Hepatocyte (in vitro differentiated cells): Measurements from ENCODE around the gene FAF2.

ENCODE experiments used
- EZH2 ChIP-seq: fragments of 200-600 bp; sonication (generic); IDR thresholded peaks from 2 replicates; pipeline ENCODE4 v1.6.1; 2016; ENCODE audit warnings: antibody characterized with exemption, mild to moderate bottlenecking, borderline replicate concordance
- TF ChIP-seq, protein P1 (sequence below): fragments of 200-600 bp; sonication (generic); IDR thresholded peaks from 2 replicates; pipeline ENCODE4 v1.5.1; 2016; ENCODE audit warnings: antibody characterized with exemption, mild to moderate bottlenecking; ENCODE audit not compliant: poor library complexity

DNA sequence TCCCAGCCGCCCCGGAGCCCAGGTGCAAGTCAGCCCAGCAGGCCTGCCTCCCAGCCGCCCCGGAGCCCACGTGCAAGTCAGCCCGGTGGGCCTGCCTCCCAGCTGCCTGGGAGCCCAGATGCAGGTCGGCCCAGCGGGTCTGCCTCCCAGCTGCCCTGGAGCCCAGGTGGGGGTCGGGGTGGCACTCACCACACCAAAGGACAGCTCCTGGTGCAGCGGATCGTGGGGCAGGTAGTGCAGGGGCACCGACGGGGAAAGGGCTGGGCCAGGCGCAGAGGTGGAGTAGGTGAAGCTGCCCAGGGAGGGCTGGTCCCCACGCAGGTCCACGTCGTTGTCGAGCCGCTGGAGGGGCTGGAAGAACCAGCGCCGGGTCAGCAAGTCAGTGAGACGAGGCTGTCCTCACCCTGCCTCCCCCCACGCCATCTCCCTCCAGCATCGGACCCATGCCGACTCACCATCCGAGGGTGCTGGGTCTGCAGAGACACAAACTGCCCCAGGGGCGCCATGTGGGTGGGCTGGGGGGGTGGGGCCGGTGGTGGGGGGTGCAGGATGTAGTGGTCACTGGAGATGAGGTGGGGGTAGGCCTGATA is 82.3 kb downstream of the FAF2 start:
- TF ChIP-seq, protein P1, sequence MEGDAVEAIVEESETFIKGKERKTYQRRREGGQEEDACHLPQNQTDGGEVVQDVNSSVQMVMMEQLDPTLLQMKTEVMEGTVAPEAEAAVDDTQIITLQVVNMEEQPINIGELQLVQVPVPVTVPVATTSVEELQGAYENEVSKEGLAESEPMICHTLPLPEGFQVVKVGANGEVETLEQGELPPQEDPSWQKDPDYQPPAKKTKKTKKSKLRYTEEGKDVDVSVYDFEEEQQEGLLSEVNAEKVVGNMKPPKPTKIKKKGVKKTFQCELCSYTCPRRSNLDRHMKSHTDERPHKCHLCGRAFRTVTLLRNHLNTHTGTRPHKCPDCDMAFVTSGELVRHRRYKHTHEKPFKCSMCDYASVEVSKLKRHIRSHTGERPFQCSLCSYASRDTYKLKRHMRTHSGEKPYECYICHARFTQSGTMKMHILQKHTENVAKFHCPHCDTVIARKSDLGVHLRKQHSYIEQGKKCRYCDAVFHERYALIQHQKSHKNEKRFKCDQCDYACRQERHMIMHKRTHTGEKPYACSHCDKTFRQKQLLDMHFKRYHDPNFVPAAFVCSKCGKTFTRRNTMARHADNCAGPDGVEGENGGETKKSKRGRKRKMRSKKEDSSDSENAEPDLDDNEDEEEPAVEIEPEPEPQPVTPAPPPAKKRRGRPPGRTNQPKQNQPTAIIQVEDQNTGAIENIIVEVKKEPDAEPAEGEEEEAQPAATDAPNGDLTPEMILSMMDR: no peak
- no peak for TF ChIP-seq EZH2
